GM19023 (cell line): ENCODE data around the gene TXNRD2.
"Not testable (repeated sequence)": the region's sequence is repeated elsewhere in the genome, so short reads cannot be mapped to it uniquely, and the experiment has no call there.

Experiments
- ATAC-seq: cut with Tn5 transposase; IDR thresholded peaks from one replicate; pipeline ENCODE4 v1.9.1; 2021; ENCODE audit warnings: mild to moderate bottlenecking, moderate library complexity; ENCODE audit not compliant: unreplicated experiment

TXNRD2 gene

DNA sequence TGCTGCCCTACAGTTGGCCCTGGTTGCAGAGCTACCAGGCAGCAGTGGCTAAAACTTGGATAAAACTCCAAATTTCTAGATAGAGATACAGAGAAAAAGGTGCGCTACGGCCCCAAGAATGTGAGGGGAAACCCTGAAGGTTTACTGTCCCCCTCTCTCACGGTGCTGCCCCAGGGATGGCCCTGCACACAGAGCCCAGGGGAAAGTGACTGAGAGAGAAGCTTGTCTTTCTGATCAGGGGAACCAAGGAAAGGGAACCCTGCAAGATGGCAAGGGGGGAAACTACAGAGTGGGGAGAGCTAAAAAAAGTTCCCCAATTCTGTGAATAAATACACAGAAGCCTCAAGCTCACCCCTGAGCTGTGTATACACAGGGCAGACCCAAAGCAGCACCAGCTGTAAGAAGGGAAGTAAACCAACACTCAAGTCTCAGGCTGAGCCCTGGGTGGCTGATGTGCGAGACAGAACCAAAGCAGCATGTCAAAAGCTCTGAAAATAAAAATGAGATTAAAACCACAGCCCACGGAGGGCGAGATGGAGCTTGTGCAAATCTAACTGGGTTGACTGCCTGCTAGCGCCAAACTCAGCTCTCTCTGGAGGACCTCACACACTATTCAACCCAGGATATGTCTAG, 109.0 kb downstream of the TXNRD2 start:
- ATAC-seq, result no peak

DNA sequence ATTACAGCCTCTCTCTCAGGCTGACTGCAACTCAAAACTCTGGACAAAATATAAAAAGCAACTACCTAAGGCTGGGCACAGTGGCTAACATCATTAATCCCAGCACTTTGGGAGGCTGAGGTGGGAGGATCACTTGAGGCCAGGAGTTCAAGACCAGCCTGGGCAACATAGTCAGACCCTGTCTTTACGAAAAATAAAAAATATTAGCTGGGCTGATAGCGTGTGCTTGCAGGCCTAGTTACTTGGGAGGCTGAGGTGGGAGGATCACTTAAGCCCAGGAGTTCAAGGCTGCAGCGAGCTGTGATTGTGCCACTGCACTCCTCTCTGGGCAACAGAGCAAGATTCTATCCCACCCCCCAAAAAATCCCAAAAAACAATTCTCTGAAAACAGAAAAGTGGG, 109.6 kb downstream of the TXNRD2 start:
- ATAC-seq, result not testable (repeated sequence)

DNA sequence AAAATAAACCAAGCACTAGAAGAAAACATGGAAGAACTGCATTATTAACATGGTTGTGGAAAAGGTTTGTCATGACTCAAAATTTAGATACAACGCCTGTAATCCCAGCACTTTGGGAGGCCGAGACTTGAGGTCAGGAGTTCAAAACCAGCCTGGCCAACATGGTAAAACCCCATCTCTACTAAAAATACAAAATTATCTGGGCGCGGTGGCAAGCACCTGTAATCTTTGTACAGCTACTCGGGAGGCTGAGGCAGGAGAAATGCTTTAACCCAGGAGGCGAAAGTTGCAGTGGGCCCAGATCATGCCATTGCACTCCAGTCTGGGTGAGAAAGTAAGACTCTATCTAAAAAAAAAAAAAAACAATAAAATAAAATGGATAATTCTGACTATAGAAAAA, 110.6 kb downstream of the TXNRD2 start:
- ATAC-seq, result no peak

DNA sequence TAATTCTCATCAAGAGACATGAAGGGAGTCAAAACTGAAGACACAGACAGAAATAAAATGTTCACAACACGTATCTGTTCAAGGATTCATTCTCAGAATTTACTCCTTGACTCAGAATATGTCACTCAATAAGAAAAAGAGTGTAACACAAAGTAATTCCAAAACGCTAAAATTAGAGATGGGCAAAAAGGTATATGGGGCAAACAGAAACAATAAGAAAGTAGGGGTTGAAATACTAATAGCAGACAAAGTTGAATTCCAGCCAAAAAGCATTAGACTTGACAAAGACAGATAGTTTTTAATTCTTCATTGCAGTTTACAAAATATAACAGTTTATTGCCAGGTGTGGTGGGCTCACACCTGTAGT, 113.6 kb downstream of the TXNRD2 start:
- no peak for ATAC-seq

DNA sequence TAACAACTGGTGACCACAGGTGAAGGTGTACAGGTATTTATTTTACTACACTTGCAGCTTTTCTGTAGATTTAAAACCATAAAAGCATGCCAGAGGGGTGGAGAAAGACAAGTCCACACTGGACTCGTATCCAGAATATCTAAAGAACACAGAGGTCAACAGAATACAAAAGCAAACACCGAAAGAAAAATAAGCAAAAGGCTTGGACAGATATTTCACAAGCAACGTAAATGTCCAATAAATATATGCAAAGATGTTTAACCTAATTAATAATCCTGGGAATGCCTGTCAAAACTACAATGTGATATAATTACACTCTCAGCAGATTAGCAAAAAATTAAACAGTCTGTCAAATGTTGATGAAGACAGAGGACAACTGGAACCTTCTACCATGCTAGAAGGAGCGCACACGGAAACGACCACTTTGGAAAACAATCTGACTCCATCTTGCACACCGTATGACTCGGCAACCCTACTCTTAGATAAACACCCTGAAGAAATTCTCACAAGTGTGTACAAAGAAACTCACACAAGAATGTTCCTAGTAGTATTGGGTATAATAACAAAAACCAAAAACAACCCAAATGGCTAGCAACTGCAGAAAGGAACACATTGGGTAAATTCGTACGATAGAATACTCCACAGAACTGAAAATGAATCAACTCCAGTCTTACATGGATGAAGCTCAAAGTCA, 114.1 kb downstream of the TXNRD2 start:
- no peak for ATAC-seq

DNA sequence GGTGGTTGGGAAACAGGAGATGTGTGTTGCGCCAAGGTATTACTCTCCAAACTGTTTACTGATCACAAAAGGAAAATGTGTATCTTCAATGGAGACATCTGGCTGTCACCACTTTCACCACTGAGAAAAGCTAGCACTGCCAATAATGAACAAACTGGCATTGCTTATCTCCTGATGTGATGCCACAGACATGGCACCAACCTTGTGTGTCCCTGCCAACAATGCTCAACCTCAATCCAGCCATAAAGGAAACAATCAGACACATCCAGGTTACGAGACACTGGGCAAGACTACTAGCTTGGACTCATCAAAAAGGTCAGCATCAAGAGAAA, 115.0 kb downstream of the TXNRD2 start:
- no peak for ATAC-seq

DNA sequence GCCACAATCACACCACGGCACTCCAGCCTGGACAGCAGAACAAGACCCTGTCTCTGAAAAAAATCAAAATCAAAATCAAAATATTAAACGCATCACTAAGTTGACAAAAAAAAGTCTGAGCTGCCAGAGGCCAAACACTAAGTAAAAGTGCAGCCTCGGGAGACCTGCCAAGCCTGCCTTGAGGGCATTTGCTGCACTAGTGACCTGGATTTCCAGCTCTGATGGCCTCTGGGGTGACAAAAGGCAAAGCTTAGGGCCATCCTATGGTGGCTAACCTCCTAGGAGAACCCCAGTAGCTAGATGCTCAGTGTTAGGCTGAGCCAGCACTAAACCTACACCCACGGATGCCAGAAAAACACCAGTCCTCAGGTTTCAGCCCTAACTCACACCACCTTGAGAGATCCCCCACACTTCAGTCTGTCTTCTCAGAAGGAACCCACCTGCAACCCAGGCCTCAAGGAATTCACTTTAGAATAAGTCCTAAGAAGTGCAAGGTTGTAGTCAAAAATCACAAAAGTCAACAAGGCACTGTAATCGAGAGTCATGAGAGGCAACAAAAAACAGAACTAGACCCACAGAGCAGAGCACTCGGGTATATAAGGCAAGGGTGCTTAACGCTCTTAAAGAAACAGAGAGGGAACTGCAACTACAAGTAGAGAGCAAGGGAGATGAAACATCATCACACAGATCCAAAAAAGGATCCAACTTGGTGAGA, 115.6 kb downstream of the TXNRD2 start:
- ATAC-seq, result no peak
